HG02610 (cell line): ENCODE measurements around the gene METTL9.

Source experiments
- ATAC-seq: cut with Tn5 transposase; IDR thresholded peaks from one replicate; pipeline ENCODE4 v1.9.1; 2021; ENCODE audit warnings: mild to moderate bottlenecking, moderate library complexity; ENCODE audit not compliant: unreplicated experiment

The METTL9 gene

GRCh38 chr16:21703589-21704174 is 104.3 kb downstream of the METTL9 start:
- ATAC-seq: peak; percentile 67

- ATAC-seq: no peak
Observed at GRCh38 chr16:21704266-21704665, 104.9 kb downstream of the METTL9 start.

- ATAC-seq: no peak
Observed at GRCh38 chr16:21704733-21705132, 105.4 kb downstream of the METTL9 start.
